SK-N-SH treated with all-trans-retinoic acid at 6 μM for 48 hours (cell line): ENCODE data around the gene ZNF330.

ENCODE experiments used
- ATAC-seq: fragments of 200-7000 bp; cut with Tn5 transposase; 3 replicates; pipeline ENCODE4 v1.9.1; 2020; ENCODE audit warnings: mild to moderate bottlenecking, moderate library complexity
- ARNTL ChIP-seq: fragments of 450-650 bp; formaldehyde crosslinking; IDR thresholded peaks from 2 replicates; pipeline ENCODE4 v1.5.0; 2020; ENCODE audit warnings: low read depth, mild to moderate bottlenecking, moderate library complexity, borderline replicate concordance
- BACH2 ChIP-seq: fragments of 250-450 bp; sonication (Bioruptor Pico); IDR thresholded peaks from 2 replicates; pipeline ENCODE4 v1.9.0; 2021; ENCODE audit warnings: mild to moderate bottlenecking, borderline replicate concordance
- CSDC2 ChIP-seq: fragments of 250-450 bp; sonication (Bioruptor Pico); IDR thresholded peaks from 2 replicates; pipeline ENCODE4 v1.5.0; 2020; ENCODE audit warnings: mild to moderate bottlenecking, moderate library complexity
- ESRRG ChIP-seq: fragments of 250-450 bp; sonication (Bioruptor Pico); IDR thresholded peaks from 2 replicates; pipeline ENCODE4 v1.6.1; 2021; ENCODE audit warnings: mild to moderate bottlenecking
- GLIS3 ChIP-seq: fragments of 250-450 bp; sonication (Bioruptor Pico); IDR thresholded peaks from 2 replicates; pipeline ENCODE4 v1.5.0; 2020; ENCODE audit warnings: mild to moderate bottlenecking, moderate library complexity
- ISL1 ChIP-seq: fragments of 250-450 bp; sonication (Bioruptor Pico); IDR thresholded peaks from 2 replicates; pipeline ENCODE4 v2.1.2; 2022; ENCODE audit warnings: mild to moderate bottlenecking, moderate library complexity
- OSR1 ChIP-seq: fragments of 250-450 bp; sonication (Bioruptor Pico); IDR thresholded peaks from 2 replicates; pipeline ENCODE4 v1.8.0; 2022; ENCODE audit warnings: moderate library complexity, mild to moderate bottlenecking, inconsistent platforms
- PPARA ChIP-seq: fragments of 250-450 bp; sonication (Bioruptor Pico); IDR thresholded peaks from 2 replicates; pipeline ENCODE4 v1.5.0; 2020; ENCODE audit warnings: mild to moderate bottlenecking, borderline replicate concordance
- RARB ChIP-seq: fragments of 250-450 bp; sonication (Bioruptor Pico); IDR thresholded peaks from 2 replicates; pipeline ENCODE4 v1.8.0; 2021; ENCODE audit warnings: mild to moderate bottlenecking, moderate library complexity
- SNAI2 ChIP-seq: fragments of 250-450 bp; sonication (Bioruptor Pico); IDR thresholded peaks from 2 replicates; pipeline ENCODE4 v1.5.0; 2020; ENCODE audit warnings: mild to moderate bottlenecking, moderate library complexity
- TCF4 ChIP-seq: fragments of 250-450 bp; sonication (Bioruptor Pico); IDR thresholded peaks from 2 replicates; pipeline ENCODE4 v1.8.0; 2021; ENCODE audit warnings: mild to moderate bottlenecking, moderate library complexity, borderline replicate concordance
- TOX ChIP-seq: fragments of 250-450 bp; sonication (Bioruptor Pico); IDR thresholded peaks from 2 replicates; pipeline ENCODE4 v1.8.0; 2021; ENCODE audit warnings: mild to moderate bottlenecking, moderate library complexity, borderline replicate concordance
- ZC3H10 ChIP-seq: fragments of 250-450 bp; sonication (Bioruptor Pico); IDR thresholded peaks from 2 replicates; pipeline ENCODE4 v1.5.1; 2021; ENCODE audit warnings: mild to moderate bottlenecking, moderate library complexity
- ZFP30 ChIP-seq: fragments of 450-650 bp; formaldehyde crosslinking; IDR thresholded peaks from 2 replicates; pipeline ENCODE4 v1.5.0; 2022; ENCODE audit warnings: mild to moderate bottlenecking, moderate library complexity
- ZNF70 ChIP-seq: fragments of 450-650 bp; formaldehyde crosslinking; IDR thresholded peaks from 2 replicates; pipeline ENCODE4 v1.5.0; 2020; ENCODE audit warnings: mild to moderate bottlenecking, moderate library complexity
- ZNF8 ChIP-seq: fragments of 450-650 bp; formaldehyde crosslinking; IDR thresholded peaks from 2 replicates; pipeline ENCODE4 v1.5.0; 2020; ENCODE audit warnings: mild to moderate bottlenecking, moderate library complexity
- TF ChIP-seq, protein P1 (sequence below): fragments of 250-450 bp; sonication (Bioruptor Pico); IDR thresholded peaks from 2 replicates; pipeline ENCODE4 v1.5.1; 2021; ENCODE audit warnings: mild to moderate bottlenecking, moderate library complexity
- TF ChIP-seq, protein P2 (sequence below): fragments of 250-450 bp; sonication (Bioruptor Pico); IDR thresholded peaks from 2 replicates; pipeline ENCODE4 v1.5.0; 2020; ENCODE audit warnings: mild to moderate bottlenecking, moderate library complexity
- TF ChIP-seq, protein P3 (sequence below): fragments of 250-450 bp; sonication (Bioruptor Pico); IDR thresholded peaks from 2 replicates; pipeline ENCODE4 v1.8.0; 2021; ENCODE audit warnings: low read depth, mild to moderate bottlenecking, moderate library complexity, borderline replicate concordance
- TF ChIP-seq, protein P4 (sequence below): fragments of 250-450 bp; sonication (Bioruptor Pico); IDR thresholded peaks from 2 replicates; pipeline ENCODE4 v1.5.1; 2020; ENCODE audit warnings: low read depth, mild to moderate bottlenecking, moderate library complexity
- TF ChIP-seq, protein P5 (sequence below): fragments of 250-450 bp; sonication (Bioruptor Pico); IDR thresholded peaks from 2 replicates; pipeline ENCODE4 v1.8.0; 2020; ENCODE audit warnings: mild to moderate bottlenecking, moderate library complexity, borderline replicate concordance

The ZNF330 gene

DNA sequence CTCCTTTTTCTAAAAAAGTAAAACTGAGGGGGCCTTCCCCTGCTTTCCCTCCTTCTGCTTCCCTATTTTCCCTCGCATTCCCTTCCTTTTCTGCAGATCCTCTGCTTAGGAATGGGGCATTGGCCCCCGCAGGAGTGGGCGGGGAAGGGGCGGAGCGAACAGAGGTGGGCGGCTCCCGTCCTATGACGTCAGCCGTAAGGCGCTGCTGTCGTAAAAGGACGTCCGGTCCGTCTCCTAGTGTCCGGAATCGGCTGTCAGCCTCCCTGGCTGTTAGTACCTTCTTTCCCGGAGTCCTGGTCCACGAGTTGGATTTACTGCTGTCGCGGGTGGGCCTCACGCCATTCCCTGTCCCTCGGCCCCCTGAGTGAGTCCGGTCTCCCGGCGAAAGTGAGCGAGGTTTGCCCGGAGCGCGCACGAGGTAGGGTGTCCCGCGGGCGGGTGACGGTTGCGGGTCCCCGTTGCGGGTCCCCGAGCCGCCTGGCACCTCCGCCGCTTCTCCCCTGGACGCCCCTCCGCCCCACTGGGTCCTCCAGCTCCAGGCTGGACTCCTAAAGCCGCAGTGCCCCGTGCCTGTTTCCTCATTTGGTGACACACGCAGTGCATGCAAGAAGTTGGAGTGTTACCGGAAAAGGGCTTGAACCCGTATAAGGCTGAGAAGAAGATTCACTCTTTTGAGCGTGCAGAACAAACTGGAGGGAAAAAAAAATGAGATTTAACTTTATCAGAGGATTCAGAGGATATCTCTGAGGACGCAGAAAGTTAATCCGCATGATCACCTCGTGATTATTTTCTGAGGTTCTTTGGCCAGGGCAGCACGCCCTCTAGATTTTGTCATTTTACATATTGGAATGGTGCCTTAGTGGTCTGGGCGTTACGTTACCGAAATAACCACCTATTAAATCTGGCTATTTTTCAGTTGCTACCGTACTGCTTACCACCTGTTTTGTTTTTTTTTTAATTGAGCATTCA lies at the start of gene ZNF330:
TSS of gene ZNF330 (plus strand) at position 205 of the 969 bp plus-strand sequence. CDS start 1,477 bp downstream, outside the sequence.
- no peak for TF ChIP-seq ESRRG (CRISPR knock-in tag)
- no peak for TF ChIP-seq TOX (CRISPR knock-in tag)
- peak; percentile 68; the same call in 1 of the 2 replicates for TF ChIP-seq ZFP30 (CRISPR knock-in tag)
- TF ChIP-seq, protein P1, sequence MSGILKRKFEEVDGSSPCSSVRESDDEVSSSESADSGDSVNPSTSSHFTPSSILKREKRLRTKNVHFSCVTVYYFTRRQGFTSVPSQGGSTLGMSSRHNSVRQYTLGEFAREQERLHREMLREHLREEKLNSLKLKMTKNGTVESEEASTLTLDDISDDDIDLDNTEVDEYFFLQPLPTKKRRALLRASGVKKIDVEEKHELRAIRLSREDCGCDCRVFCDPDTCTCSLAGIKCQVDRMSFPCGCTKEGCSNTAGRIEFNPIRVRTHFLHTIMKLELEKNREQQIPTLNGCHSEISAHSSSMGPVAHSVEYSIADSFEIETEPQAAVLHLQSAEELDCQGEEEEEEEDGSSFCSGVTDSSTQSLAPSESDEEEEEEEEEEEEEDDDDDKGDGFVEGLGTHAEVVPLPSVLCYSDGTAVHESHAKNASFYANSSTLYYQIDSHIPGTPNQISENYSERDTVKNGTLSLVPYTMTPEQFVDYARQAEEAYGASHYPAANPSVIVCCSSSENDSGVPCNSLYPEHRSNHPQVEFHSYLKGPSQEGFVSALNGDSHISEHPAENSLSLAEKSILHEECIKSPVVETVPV, result no peak
- no peak for TF ChIP-seq PPARA (CRISPR knock-in tag)
- TF ChIP-seq, protein P2, sequence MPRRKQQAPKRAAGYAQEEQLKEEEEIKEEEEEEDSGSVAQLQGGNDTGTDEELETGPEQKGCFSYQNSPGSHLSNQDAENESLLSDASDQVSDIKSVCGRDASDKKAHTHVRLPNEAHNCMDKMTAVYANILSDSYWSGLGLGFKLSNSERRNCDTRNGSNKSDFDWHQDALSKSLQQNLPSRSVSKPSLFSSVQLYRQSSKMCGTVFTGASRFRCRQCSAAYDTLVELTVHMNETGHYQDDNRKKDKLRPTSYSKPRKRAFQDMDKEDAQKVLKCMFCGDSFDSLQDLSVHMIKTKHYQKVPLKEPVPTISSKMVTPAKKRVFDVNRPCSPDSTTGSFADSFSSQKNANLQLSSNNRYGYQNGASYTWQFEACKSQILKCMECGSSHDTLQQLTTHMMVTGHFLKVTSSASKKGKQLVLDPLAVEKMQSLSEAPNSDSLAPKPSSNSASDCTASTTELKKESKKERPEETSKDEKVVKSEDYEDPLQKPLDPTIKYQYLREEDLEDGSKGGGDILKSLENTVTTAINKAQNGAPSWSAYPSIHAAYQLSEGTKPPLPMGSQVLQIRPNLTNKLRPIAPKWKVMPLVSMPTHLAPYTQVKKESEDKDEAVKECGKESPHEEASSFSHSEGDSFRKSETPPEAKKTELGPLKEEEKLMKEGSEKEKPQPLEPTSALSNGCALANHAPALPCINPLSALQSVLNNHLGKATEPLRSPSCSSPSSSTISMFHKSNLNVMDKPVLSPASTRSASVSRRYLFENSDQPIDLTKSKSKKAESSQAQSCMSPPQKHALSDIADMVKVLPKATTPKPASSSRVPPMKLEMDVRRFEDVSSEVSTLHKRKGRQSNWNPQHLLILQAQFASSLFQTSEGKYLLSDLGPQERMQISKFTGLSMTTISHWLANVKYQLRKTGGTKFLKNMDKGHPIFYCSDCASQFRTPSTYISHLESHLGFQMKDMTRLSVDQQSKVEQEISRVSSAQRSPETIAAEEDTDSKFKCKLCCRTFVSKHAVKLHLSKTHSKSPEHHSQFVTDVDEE, result no peak
- peak; percentile 94 for ATAC-seq

DNA sequence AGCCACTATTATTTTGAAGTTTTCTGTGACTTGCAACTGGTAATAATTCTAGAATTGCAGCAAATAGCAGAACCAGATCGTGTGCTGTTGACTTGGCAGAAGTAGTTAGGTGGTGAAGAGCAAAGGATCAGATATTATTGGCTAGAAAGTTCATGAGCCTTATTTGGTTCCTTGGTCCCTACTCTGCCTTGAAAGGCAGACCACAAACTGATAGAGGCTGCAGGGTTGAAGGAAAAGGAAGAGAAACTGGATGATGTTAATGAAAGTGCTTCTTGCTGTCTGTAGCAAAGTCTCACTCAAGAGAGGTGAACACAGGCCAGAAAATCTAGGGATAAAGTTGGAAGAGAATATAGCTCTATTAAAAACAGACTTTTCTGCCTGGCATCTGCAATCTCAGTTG lies 46.2 kb upstream of the ZNF330 start:
- TF ChIP-seq ISL1 (CRISPR knock-in tag), result no peak
- no peak for TF ChIP-seq GLIS3 (CRISPR knock-in tag)
- TF ChIP-seq, protein P2, result no peak
- no peak for TF ChIP-seq ZC3H10 (CRISPR knock-in tag)
- TF ChIP-seq ARNTL (CRISPR knock-in tag), result no peak
- no peak for TF ChIP-seq ESRRG (CRISPR knock-in tag)
- TF ChIP-seq TOX (CRISPR knock-in tag), result no peak
- TF ChIP-seq, protein P3, sequence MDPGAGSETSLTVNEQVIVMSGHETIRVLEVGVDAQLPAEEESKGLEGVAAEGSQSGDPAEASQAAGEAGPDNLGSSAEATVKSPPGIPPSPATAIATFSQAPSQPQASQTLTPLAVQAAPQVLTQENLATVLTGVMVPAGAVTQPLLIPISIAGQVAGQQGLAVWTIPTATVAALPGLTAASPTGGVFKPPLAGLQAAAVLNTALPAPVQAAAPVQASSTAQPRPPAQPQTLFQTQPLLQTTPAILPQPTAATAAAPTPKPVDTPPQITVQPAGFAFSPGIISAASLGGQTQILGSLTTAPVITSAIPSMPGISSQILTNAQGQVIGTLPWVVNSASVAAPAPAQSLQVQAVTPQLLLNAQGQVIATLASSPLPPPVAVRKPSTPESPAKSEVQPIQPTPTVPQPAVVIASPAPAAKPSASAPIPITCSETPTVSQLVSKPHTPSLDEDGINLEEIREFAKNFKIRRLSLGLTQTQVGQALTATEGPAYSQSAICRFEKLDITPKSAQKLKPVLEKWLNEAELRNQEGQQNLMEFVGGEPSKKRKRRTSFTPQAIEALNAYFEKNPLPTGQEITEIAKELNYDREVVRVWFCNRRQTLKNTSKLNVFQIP (CRISPR knock-in tag), result no peak
- no peak for TF ChIP-seq BACH2 (CRISPR knock-in tag)
- TF ChIP-seq CSDC2, result no peak
- no peak for TF ChIP-seq TCF4 (CRISPR knock-in tag)
- TF ChIP-seq ZNF8 (CRISPR knock-in tag), result no peak
- no peak for TF ChIP-seq OSR1 (CRISPR knock-in tag)
- TF ChIP-seq ZFP30 (CRISPR knock-in tag), result no peak
- TF ChIP-seq, protein P4, sequence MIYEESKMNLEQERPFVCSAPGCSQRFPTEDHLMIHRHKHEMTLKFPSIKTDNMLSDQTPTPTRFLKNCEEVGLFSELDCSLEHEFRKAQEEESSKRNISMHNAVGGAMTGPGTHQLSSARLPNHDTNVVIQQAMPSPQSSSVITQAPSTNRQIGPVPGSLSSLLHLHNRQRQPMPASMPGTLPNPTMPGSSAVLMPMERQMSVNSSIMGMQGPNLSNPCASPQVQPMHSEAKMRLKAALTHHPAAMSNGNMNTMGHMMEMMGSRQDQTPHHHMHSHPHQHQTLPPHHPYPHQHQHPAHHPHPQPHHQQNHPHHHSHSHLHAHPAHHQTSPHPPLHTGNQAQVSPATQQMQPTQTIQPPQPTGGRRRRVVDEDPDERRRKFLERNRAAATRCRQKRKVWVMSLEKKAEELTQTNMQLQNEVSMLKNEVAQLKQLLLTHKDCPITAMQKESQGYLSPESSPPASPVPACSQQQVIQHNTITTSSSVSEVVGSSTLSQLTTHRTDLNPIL (CRISPR knock-in tag), result no peak
- TF ChIP-seq SNAI2 (CRISPR knock-in tag), result no peak
- TF ChIP-seq, protein P5, sequence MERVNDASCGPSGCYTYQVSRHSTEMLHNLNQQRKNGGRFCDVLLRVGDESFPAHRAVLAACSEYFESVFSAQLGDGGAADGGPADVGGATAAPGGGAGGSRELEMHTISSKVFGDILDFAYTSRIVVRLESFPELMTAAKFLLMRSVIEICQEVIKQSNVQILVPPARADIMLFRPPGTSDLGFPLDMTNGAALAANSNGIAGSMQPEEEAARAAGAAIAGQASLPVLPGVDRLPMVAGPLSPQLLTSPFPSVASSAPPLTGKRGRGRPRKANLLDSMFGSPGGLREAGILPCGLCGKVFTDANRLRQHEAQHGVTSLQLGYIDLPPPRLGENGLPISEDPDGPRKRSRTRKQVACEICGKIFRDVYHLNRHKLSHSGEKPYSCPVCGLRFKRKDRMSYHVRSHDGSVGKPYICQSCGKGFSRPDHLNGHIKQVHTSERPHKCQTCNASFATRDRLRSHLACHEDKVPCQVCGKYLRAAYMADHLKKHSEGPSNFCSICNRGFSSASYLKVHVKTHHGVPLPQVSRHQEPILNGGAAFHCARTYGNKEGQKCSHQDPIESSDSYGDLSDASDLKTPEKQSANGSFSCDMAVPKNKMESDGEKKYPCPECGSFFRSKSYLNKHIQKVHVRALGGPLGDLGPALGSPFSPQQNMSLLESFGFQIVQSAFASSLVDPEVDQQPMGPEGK, result no peak
- no peak for TF ChIP-seq ZNF70
- TF ChIP-seq RARB (CRISPR knock-in tag), result no peak
- TF ChIP-seq, all 23 proteins: peak for 0
- no peak for ATAC-seq
